SK-N-SH (cell line): ENCODE results near the gene GJD4. TPM values are rescaled to one million over a fixed set of nuclear protein-coding genes. Genes with fewer than 3 reads are reported as not detected.

Experiments
- CTCF ChIA-PET: fragments of 300-600, 350-600 bp; formaldehyde crosslinking; extraction: SDS; loops from one replicate; lab custom pipeline; 2021; lab: Yijun Ruan, JAX
- POLR2A ChIA-PET: fragments of 350-600 bp; sonication (Branson Sonifier 250); formaldehyde crosslinking; extraction: SDS; loops from one replicate; lab custom pipeline; 2020; ENCODE audit warnings: antibody characterized with exemption, inconsistent platforms; lab: Yijun Ruan, JAX
- DNase-seq: peaks from one replicate; pipeline ENCODE4 v3.0.0; 2012
- H2AFZ ChIP-seq: fragments of 200-600 bp; sonication (generic); 2 replicates; pipeline ENCODE4 v1.8.1; 2016; ENCODE audit warnings: antibody characterized with exemption, mild to moderate bottlenecking, low read depth
- H3F3A ChIP-seq: fragments of 200-600 bp; sonication (generic); replicated peaks from 2 replicates; pipeline ENCODE3; 2016; ENCODE audit warnings: antibody characterized with exemption, mild to moderate bottlenecking; ENCODE audit not compliant: insufficient read depth
- H3K27ac ChIP-seq, 2 experiments: fragments of 200-500 bp in 1 of 2; fragments of 200-600 bp in 1 of 2; sonication (Bioruptor generic) in 1 of 2; sonication (generic), shearing (Covaris generic) in 1 of 2; 2 replicates each; pipeline versions ENCODE4 v1.5.1 to v1.6.1; 2014 to 2016; ENCODE audit warnings: low read depth in 2 of 2, inconsistent platforms in 1 of 2, low read length in 1 of 2, mild to moderate bottlenecking in 1 of 2, mixed read lengths in 1 of 2
- H3K27me3 ChIP-seq: fragments of 200-600 bp; sonication (generic), shearing (Covaris generic); 2 replicates; pipeline ENCODE4 v1.6.1; 2016; ENCODE audit warnings: mixed run types; ENCODE audit not compliant: insufficient read depth
- H3K36me3 ChIP-seq, 2 experiments: fragments of 200-500 bp in 1 of 2; fragments of 200-600 bp in 1 of 2; sonication (Bioruptor generic) in 1 of 2; sonication (generic) in 1 of 2; replicated peaks in 1 of 2; 2 replicates each; pipeline versions ENCODE3 to v1.5.1; 2014 to 2016; ENCODE audit warnings: low read length in 1 of 2, mild to moderate bottlenecking in 1 of 2; ENCODE audit not compliant: insufficient read depth in 2 of 2, control insufficient read depth in 1 of 2
- H3K4me1 ChIP-seq, 2 experiments: fragments of 200-500 bp in 1 of 2; fragments of 200-600 bp in 1 of 2; sonication (Bioruptor generic) in 1 of 2; sonication (generic), shearing (Covaris generic) in 1 of 2; 2 replicates each; pipeline versions ENCODE4 v1.5.1 to v1.6.1; 2014 to 2016; ENCODE audit warnings: low read depth in 1 of 2, low read length in 1 of 2, mixed run types in 1 of 2; ENCODE audit not compliant: insufficient read depth in 2 of 2, control insufficient read depth in 1 of 2
- H3K4me2 ChIP-seq: fragments of 200-600 bp; sonication (generic), shearing (Covaris generic); 2 replicates; pipeline ENCODE4 v1.6.1; 2017; ENCODE audit warnings: mixed run types
- H3K4me3 ChIP-seq, 2 experiments: fragments of 200-500 bp in 1 of 2; fragments of 200-600 bp in 1 of 2; sonication (Bioruptor generic) in 1 of 2; sonication (generic), shearing (Covaris generic) in 1 of 2; 2 replicates each; pipeline versions ENCODE4 v1.5.1 to v1.8.1; 2014 to 2016; ENCODE audit warnings: low read depth in 2 of 2, inconsistent platforms in 1 of 2, low read length in 1 of 2, mild to moderate bottlenecking in 1 of 2, mixed read lengths in 1 of 2, moderate library complexity in 1 of 2
- H3K79me2 ChIP-seq: fragments of 200-600 bp; sonication (generic); 2 replicates; pipeline ENCODE4 v1.8.1; 2017; ENCODE audit warnings: mild to moderate bottlenecking; ENCODE audit not compliant: insufficient read depth
- H3K9ac ChIP-seq: fragments of 200-600 bp; sonication (generic); 2 replicates; pipeline ENCODE4 v1.6.1; 2017; ENCODE audit warnings: mixed run types
- H3K9me2 ChIP-seq: fragments of 200-600 bp; sonication (generic); 2 replicates; pipeline ENCODE4 v1.6.1; 2017; ENCODE audit warnings: mixed run types
- H3K9me3 ChIP-seq: fragments of 200-600 bp; sonication (generic); 2 replicates; pipeline ENCODE4 v1.6.1; 2017; ENCODE audit warnings: mixed run types, mild to moderate bottlenecking, moderate library complexity
- H4K20me1 ChIP-seq: fragments of 200-600 bp; sonication (generic); 2 replicates; pipeline ENCODE4 v1.6.1; 2017; ENCODE audit warnings: mild to moderate bottlenecking, mixed run types; ENCODE audit not compliant: insufficient read depth
- CTCF ChIP-seq: fragments of 200-600 bp; sonication (generic); IDR thresholded peaks from 2 replicates; pipeline ENCODE4 v1.6.1; 2017; ENCODE audit warnings: antibody characterized with exemption, mild to moderate bottlenecking, moderate library complexity
- FOXM1 ChIP-seq: IDR thresholded peaks from 2 replicates; pipeline ENCODE4 v1.4.0; 2012; ENCODE audit warnings: low read depth, mild to moderate bottlenecking
- GABPA ChIP-seq: IDR thresholded peaks from 2 replicates; pipeline ENCODE4 v1.4.0; 2012; ENCODE audit warnings: low read depth, mild to moderate bottlenecking
- IRF3 ChIP-seq: fragments of 150-350 bp; IDR thresholded peaks from 2 replicates; pipeline ENCODE4 v1.6.1; 2016; ENCODE audit warnings: mild to moderate bottlenecking, low read depth, low read length
- MAX ChIP-seq: IDR thresholded peaks from 2 replicates; pipeline ENCODE4 v1.4.0; 2012; ENCODE audit warnings: low read depth
- NRF1 ChIP-seq: IDR thresholded peaks from 2 replicates; pipeline ENCODE4 v1.6.1; 2012; ENCODE audit warnings: low read depth, mild to moderate bottlenecking, low read length
- POLR2AphosphoS5 ChIP-seq: IDR thresholded peaks from 2 replicates; pipeline ENCODE4 v1.6.1; 2012; ENCODE audit warnings: low read depth, low read length
- REST ChIP-seq: IDR thresholded peaks from 2 replicates; pipeline ENCODE4 v1.6.1; 2012; ENCODE audit warnings: mild to moderate bottlenecking, low read depth, low read length, moderate library complexity
- SIN3A ChIP-seq: IDR thresholded peaks from 2 replicates; pipeline ENCODE4 v1.6.1; 2012; ENCODE audit warnings: low read depth, mild to moderate bottlenecking, low read length, moderate library complexity, borderline replicate concordance
- TAF1 ChIP-seq: IDR thresholded peaks from 2 replicates; pipeline ENCODE4 v1.6.1; 2012; ENCODE audit warnings: low read depth, mild to moderate bottlenecking, low read length, moderate library complexity, borderline replicate concordance
- TCF12 ChIP-seq: IDR thresholded peaks from 2 replicates; pipeline ENCODE4 v1.4.0; 2012
- USF1 ChIP-seq: IDR thresholded peaks from 2 replicates; pipeline ENCODE4 v1.4.0; 2012; ENCODE audit warnings: low read depth, borderline replicate concordance
- ZBTB33 ChIP-seq: IDR thresholded peaks from 2 replicates; pipeline ENCODE4 v1.4.0; 2012; ENCODE audit warnings: low read depth, borderline replicate concordance
- WGBS: methylation state at CpG from one replicate; pipeline ENCODE4 v1.1.6; 2017; ENCODE audit warnings: low lambda C conversion rate; 5-methylcytosine and 5-hydroxymethylcytosine counted together
- polyA plus RNA-seq, 3 experiments: library from polyadenylated mRNA; depleted of rRNA; stranded (reverse); fragments of >200 nt; gene quantifications; 2 replicates each; pipeline ENCODE4 v1.2.3, GENCODE V29; 2012

GJD4 gene
- polyA plus RNA-seq, 1 of the 3 experiments (the other 2 are of a cell fraction) = not detected

- H3K9ac ChIP-seq = no peak overlapping the region
- peaks cover 6 to 37% of the 10 kb centered on the region in 2 experiments for H3K36me3 ChIP-seq
- 100% methylated on average over 1 of the region's 1 CpG for WGBS
- TF ChIP-seq POLR2AphosphoS5 (no peak), USF1 (no peak), MAX (no peak), FOXM1 (no peak), SIN3A (no peak), IRF3 (no peak), GABPA (no peak), TAF1 (no peak), CTCF (no peak), ZBTB33 (no peak), TCF12 (no peak), NRF1 (no peak), REST (no peak)
- H3K4me2 ChIP-seq = no peak overlapping the region
- H3K4me3 ChIP-seq = no peak overlapping the region
- no peaks in the 10 kb centered on the region for H3K9me3 ChIP-seq
- no peaks in the 10 kb centered on the region for H3K27me3 ChIP-seq
- H2AFZ ChIP-seq = no peak overlapping the region
- H3K4me1 ChIP-seq = no peaks in the 10 kb centered on the region
- H3F3A ChIP-seq = peaks cover 4% of the 10 kb centered on the region
- H4K20me1 ChIP-seq = no peaks in the 10 kb centered on the region
- H3K9me2 ChIP-seq = no peaks in the 10 kb centered on the region
- no peak overlapping the region for H3K27ac ChIP-seq
- ChIA-PET POLR2A (no interaction called here), CTCF (interaction anchor here (11.3 kb wide), 1 partner anchor 10 kb away, joined by 68 read pairs; no protein-coding TSS in a partner anchor)
- no peaks in the 10 kb centered on the region for H3K79me2 ChIP-seq
- no peak for DNase-seq
Observed at GRCh38 chr10:35572583-35572982, 32.6 kb upstream of the GJD4 start.
